ENCODE measurements around the gene ATP1A2.

ATP1A2 gene

DNA sequence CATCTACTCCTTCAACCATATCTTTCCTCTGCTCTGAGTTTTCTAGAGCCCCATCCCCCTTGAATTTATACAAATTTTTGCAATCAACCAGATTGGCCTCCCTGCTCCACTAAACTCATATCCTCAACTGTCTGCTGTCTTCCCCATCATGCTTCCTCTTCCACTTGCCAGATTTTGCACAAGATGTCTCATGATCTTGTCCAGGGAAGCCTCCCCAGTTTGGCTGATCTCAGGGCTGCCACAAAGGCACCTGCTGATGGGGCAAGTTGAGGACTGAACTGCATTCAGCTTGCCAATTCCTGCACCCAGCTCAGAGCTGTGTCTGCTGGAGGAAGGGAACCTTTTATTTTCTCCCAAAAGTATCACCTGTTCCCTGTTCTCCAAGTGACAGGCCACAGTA lies 38.1 kb upstream of the ATP1A2 start:
- H3K27me3 ChIP-seq (ENCODE audit: insufficient read depth, low read length): peaks cover 76% of the 10 kb centered on the region
- peaks cover 8% of the 10 kb centered on the region for H3K4me1 ChIP-seq (ENCODE audit: control insufficient read depth, insufficient read depth, low read length, unreplicated experiment)
- no peak overlapping the region for H2AFZ ChIP-seq (ENCODE audit: low read length, unreplicated experiment)
- H3K79me2 ChIP-seq (ENCODE audit: control insufficient read depth, insufficient read depth, low read length, unreplicated experiment): no peaks in the 10 kb centered on the region
- H3K4me3 ChIP-seq (ENCODE audit: low read depth, low read length): no peak overlapping the region
- no peaks in the 10 kb centered on the region for H3K36me3 ChIP-seq (ENCODE audit: insufficient read depth, low read length)
- no peak overlapping the region for H3K27ac ChIP-seq (ENCODE audit: low read depth, low read length)

DNA sequence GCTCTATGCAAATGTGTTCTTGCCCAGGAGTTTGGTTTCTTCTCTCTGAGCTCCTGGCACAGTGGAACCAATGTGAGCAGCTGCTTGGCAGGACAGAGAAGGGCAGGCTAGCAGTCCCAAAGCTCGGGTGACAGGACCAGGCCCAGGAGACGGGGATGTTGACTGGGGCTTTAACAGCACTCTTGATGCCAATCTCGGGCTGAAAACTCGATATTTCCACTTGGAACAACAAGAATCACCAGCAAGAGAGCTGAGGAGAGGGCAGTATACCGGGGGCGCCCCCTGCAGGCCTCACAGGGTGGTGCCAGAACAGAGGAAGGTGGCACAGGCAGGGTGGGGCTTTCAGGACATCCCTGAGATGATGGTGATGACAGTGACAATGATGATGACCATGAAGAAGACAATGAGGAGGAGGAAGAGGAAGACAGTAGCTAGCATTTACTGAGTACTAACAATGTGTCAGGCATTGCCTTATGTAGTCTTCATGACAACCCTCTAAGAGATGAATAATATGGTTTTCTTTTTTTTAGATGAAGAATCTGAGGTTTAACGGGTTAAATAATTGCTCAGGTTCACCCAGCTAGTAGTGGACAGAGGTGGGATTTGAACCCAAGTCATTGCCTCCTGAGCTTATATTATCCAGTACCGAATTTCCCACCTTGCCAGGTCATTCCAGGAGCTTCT lies 36.9 kb upstream of the ATP1A2 start:
- no peak overlapping the region for H3K27ac ChIP-seq (ENCODE audit: low read depth, low read length)
- peaks cover 8% of the 10 kb centered on the region for H3K4me1 ChIP-seq (ENCODE audit: control insufficient read depth, insufficient read depth, low read length, unreplicated experiment)
- H3K4me3 ChIP-seq (ENCODE audit: low read depth, low read length): no peak overlapping the region
- no peaks in the 10 kb centered on the region for H3K79me2 ChIP-seq (ENCODE audit: control insufficient read depth, insufficient read depth, low read length, unreplicated experiment)
- H2AFZ ChIP-seq (ENCODE audit: low read length, unreplicated experiment): no peak overlapping the region
- no peaks in the 10 kb centered on the region for H3K36me3 ChIP-seq (ENCODE audit: insufficient read depth, low read length)
- H3K27me3 ChIP-seq (ENCODE audit: insufficient read depth, low read length): peaks cover 83% of the 10 kb centered on the region

DNA sequence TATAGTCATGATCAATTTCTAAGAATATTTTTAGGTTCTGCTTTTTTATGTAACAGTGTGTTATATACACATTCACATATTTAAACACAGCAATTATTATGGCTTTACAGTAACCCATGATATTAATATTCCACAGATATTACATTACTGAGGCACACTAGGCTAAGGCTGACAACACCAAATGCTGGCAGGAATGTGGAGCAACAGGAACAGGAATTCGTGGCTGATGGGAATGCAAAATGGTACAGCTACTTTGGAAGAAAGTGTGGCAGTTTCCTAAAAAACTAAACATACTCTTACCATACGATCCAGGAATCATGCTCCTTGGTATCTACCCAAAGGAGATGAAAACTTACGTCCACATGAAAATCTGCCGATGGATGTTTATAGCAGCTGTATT lies 36.1 kb upstream of the ATP1A2 start:
- peaks cover 83% of the 10 kb centered on the region for H3K27me3 ChIP-seq (ENCODE audit: insufficient read depth, low read length)
- H3K36me3 ChIP-seq (ENCODE audit: insufficient read depth, low read length): no peaks in the 10 kb centered on the region
- no peaks in the 10 kb centered on the region for H3K79me2 ChIP-seq (ENCODE audit: control insufficient read depth, insufficient read depth, low read length, unreplicated experiment)
- H2AFZ ChIP-seq (ENCODE audit: low read length, unreplicated experiment): no peak overlapping the region
- H3K4me1 ChIP-seq (ENCODE audit: control insufficient read depth, insufficient read depth, low read length, unreplicated experiment): peaks cover 8% of the 10 kb centered on the region
- no peak overlapping the region for H3K4me3 ChIP-seq (ENCODE audit: low read depth, low read length)
- no peak overlapping the region for H3K27ac ChIP-seq (ENCODE audit: low read depth, low read length)

DNA sequence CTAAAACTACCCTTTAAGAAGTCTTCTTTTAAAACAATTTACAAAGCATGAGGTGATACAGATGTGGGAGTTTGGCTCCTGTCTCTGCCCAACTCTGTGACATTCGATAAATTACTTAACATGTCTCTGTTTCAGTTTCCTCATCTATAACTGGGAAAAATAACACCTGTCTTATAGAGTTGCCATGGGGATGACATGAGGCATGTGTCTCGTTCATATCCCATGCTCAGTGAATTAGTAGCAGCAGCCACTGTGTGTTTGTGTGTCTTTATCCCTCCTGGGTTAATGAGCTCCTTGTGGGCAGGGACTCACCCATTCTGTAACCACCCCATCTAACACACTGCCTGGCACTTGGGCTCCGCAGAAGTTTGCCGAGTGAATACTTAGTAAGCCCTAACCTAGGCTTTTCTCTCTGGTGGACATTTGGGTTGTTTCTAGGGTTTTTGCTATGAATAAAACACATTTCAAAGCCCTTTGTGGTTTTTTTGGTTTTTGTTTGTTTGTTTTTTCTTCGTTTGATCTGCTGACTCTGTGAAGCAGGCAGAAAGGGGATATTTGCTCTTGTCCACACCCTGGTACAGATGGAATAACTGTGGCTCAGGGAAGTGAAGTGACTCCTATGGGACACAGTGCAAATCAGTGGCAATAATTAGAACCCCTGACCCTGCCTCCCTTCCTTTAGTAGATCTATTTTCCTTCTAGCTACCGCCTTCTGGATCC lies 35.0 kb upstream of the ATP1A2 start:
- no peak overlapping the region for H2AFZ ChIP-seq (ENCODE audit: low read length, unreplicated experiment)
- H3K4me3 ChIP-seq (ENCODE audit: low read depth, low read length): no peak overlapping the region
- H3K4me1 ChIP-seq (ENCODE audit: control insufficient read depth, insufficient read depth, low read length, unreplicated experiment): peaks cover 8% of the 10 kb centered on the region
- no peaks in the 10 kb centered on the region for H3K36me3 ChIP-seq (ENCODE audit: insufficient read depth, low read length)
- H3K27ac ChIP-seq (ENCODE audit: low read depth, low read length): no peak overlapping the region
- H3K79me2 ChIP-seq (ENCODE audit: control insufficient read depth, insufficient read depth, low read length, unreplicated experiment): no peaks in the 10 kb centered on the region
- H3K27me3 ChIP-seq (ENCODE audit: insufficient read depth, low read length): peaks cover 73% of the 10 kb centered on the region

DNA sequence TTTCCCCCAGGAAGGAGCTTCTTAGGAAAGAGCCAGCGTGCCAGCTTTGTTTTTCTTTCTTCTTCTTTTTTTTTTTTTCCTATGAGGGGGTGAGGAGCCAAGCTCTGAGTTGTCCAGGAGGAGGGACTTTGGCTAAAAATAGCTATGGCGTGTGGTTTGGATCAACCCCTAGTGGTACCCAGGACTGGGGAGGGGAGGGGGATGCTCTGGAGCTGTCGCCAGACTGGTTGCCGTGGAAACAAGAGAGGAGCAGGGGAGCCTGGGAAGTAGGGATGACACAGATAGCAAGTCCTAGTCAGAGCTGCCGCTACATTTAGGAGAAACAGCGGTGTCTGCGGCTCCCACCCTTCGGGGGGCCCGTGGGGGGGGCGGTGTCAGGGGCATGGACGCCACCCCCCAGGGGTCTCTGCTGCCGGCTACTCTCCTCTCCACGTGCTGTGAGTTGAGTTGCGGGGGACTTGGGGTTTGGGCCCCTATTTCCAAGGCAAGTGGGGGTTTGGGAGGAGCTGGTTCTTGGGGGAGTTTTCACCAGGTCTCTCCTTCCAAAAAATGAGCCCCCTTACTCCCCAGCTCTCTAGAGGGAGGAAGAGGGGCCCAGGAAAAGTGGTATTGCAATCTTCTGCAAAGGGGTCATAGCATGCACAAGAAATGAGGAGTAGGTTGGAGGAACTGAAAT lies 34.2 kb upstream of the ATP1A2 start, which contains the start of gene KCNJ9:
Gene KCNJ9, plus strand, starts transcription at position 278 of the 676 bp plus-strand sequence. CDS start 2,493 bp downstream, outside the sequence.
- no peaks in the 10 kb centered on the region for H3K79me2 ChIP-seq (ENCODE audit: control insufficient read depth, insufficient read depth, low read length, unreplicated experiment)
- no peak within 1 kb of the TSS for H3K27ac ChIP-seq (ENCODE audit: low read depth, low read length)
- H3K4me3 ChIP-seq (ENCODE audit: low read depth, low read length): no peak within 1 kb of the TSS
- H3K36me3 ChIP-seq (ENCODE audit: insufficient read depth, low read length): no peaks in the 10 kb centered on the region
- H2AFZ ChIP-seq (ENCODE audit: low read length, unreplicated experiment): no peak within 1 kb of the TSS
- H3K27me3 ChIP-seq (ENCODE audit: insufficient read depth, low read length): peaks cover 65% of the 10 kb centered on the region
- peaks cover 8% of the 10 kb centered on the region for H3K4me1 ChIP-seq (ENCODE audit: control insufficient read depth, insufficient read depth, low read length, unreplicated experiment)

DNA sequence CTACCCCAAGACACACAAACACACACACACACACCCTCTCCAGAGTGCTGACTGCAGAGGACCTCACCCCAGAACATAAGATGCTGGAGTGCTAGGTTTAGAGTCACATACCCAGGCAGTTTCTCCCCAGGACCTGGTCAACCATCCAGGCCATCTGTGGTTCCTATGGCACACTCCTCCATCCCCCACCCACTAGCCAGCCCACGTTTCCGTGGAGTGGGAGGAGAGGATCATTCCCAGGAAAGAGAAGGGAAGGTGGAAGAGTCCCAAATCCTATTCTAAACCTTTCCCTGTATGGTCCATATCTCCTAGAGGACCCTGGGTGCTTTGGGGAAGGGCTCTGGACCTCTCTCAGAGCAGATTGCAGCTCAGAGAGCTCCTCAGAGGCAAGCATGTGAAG lies 33.1 kb upstream of the ATP1A2 start:
- no peaks in the 10 kb centered on the region for H3K36me3 ChIP-seq (ENCODE audit: insufficient read depth, low read length)
- H3K27ac ChIP-seq (ENCODE audit: low read depth, low read length): no peak overlapping the region
- H2AFZ ChIP-seq (ENCODE audit: low read length, unreplicated experiment): no peak overlapping the region
- no peaks in the 10 kb centered on the region for H3K79me2 ChIP-seq (ENCODE audit: control insufficient read depth, insufficient read depth, low read length, unreplicated experiment)
- H3K4me3 ChIP-seq (ENCODE audit: low read depth, low read length): no peak overlapping the region
- peaks cover 8% of the 10 kb centered on the region for H3K4me1 ChIP-seq (ENCODE audit: control insufficient read depth, insufficient read depth, low read length, unreplicated experiment)
- H3K27me3 ChIP-seq (ENCODE audit: insufficient read depth, low read length): peaks cover 59% of the 10 kb centered on the region

DNA sequence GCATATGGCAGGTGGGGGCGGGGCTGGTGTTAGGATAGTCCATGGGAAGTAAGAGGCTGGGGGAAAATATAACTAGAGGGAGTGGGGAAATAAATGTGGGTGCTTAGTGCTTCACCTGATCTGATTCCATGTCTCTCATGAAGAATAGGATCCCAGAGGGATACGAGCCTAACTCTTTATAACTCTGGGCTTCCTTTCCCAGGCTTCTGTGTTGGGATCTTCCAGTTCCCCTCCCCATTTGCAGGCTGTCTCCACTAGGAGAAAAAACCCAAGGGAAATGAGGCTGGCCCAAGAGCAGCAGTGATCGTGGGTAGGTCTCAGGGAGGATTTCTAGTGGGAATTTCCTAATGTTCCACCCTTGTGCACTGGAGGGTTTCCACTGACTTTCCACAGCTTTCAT lies 32.6 kb upstream of the ATP1A2 start:
- Histone ChIP-seq H3K27ac (ENCODE audit: low read depth, low read length) (no peak overlapping the region), H3K4me3 (ENCODE audit: low read depth, low read length) (no peak overlapping the region), H3K79me2 (ENCODE audit: control insufficient read depth, insufficient read depth, low read length, unreplicated experiment) (no peaks in the 10 kb centered on the region), H3K36me3 (ENCODE audit: insufficient read depth, low read length) (no peaks in the 10 kb centered on the region), H3K4me1 (ENCODE audit: control insufficient read depth, insufficient read depth, low read length, unreplicated experiment) (peaks cover 8% of the 10 kb centered on the region), H2AFZ (ENCODE audit: low read length, unreplicated experiment) (no peak overlapping the region), H3K27me3 (ENCODE audit: insufficient read depth, low read length) (peaks cover 58% of the 10 kb centered on the region)

DNA sequence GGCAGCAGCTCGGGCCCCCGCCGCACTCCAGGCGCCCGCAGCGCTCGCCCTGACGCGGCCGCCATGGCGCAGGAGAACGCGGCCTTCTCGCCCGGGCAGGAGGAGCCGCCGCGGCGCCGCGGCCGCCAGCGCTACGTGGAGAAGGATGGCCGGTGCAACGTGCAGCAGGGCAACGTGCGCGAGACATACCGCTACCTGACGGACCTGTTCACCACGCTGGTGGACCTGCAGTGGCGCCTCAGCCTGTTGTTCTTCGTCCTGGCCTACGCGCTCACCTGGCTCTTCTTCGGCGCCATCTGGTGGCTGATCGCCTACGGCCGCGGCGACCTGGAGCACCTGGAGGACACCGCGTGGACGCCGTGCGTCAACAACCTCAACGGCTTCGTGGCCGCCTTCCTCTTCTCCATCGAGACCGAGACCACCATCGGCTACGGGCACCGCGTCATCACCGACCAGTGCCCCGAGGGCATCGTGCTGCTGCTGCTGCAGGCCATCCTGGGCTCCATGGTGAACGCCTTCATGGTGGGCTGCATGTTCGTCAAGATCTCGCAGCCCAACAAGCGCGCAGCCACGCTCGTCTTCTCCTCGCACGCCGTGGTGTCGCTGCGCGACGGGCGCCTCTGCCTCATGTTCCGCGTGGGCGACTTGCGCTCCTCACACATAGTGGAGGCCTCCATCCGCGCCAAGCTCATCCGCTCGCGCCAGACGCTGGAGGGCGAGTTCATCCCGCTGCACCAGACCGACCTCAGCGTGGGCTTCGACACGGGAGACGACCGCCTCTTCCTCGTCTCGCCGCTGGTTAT lies 31.4 kb upstream of the ATP1A2 start:
- Histone ChIP-seq H3K27me3 (ENCODE audit: insufficient read depth, low read length) (peaks cover 46% of the 10 kb centered on the region), H2AFZ (ENCODE audit: low read length, unreplicated experiment) (no peak overlapping the region), H3K27ac (ENCODE audit: low read depth, low read length) (no peak overlapping the region), H3K4me1 (ENCODE audit: control insufficient read depth, insufficient read depth, low read length, unreplicated experiment) (peaks cover 8% of the 10 kb centered on the region), H3K36me3 (ENCODE audit: insufficient read depth, low read length) (no peaks in the 10 kb centered on the region), H3K4me3 (ENCODE audit: low read depth, low read length) (peak overlapping the region; percentile 55), H3K79me2 (ENCODE audit: control insufficient read depth, insufficient read depth, low read length, unreplicated experiment) (no peaks in the 10 kb centered on the region)

DNA sequence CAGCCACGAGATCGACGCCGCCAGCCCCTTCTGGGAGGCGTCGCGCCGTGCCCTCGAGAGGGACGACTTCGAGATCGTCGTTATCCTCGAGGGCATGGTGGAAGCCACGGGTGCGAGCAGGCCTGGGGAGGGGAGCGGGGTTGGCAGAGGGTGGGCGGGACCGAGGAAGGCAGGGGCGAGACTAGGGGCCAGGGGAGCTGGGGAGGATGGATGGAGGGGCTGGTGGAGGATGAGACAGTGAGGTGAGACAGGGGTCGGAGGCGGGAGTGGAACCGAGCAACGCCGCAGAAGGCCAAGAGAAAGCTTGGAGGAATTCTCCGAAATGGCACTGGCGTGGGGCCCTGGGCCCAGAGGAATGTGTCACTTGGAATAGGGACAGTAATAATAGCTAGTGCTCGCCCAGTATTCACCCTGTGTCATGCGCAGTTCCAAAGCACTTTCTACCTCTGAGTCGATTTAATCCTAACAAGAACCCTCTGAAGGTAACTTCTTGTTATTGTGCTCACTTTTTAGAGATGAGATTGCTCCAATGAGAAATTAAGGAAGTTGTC lies 30.7 kb upstream of the ATP1A2 start:
- Histone ChIP-seq H3K27me3 (ENCODE audit: insufficient read depth, low read length) (peaks cover 39% of the 10 kb centered on the region), H3K79me2 (ENCODE audit: control insufficient read depth, insufficient read depth, low read length, unreplicated experiment) (no peaks in the 10 kb centered on the region), H2AFZ (ENCODE audit: low read length, unreplicated experiment) (no peak overlapping the region), H3K4me1 (ENCODE audit: control insufficient read depth, insufficient read depth, low read length, unreplicated experiment) (peaks cover 8% of the 10 kb centered on the region), H3K36me3 (ENCODE audit: insufficient read depth, low read length) (no peaks in the 10 kb centered on the region), H3K27ac (ENCODE audit: low read depth, low read length) (no peak overlapping the region), H3K4me3 (ENCODE audit: low read depth, low read length) (no peak overlapping the region)

Data from ACC112 (cell line).